SU-DHL-6 (cell line): ENCODE measurements around the gene ITGB7.
A peak's percentile ranks its signal among the peaks of the same experiment; 100 is the strongest.
"Not testable (repeated sequence)": the region's sequence is repeated elsewhere in the genome, so short reads cannot be mapped to it uniquely, and the experiment has no call there.

Experiments used
- H2AFZ ChIP-seq: fragments of 200-600 bp; sonication (generic); 2 replicates; pipeline ENCODE4 v1.6.1; 2014; ENCODE audit warnings: low read depth, mild to moderate bottlenecking, moderate library complexity, mixed read lengths, antibody characterized with exemption, low read length; ENCODE audit not compliant: severe bottlenecking
- H3F3A ChIP-seq: fragments of 200-600 bp; shearing (Covaris generic); 2 replicates; pipeline ENCODE4 v1.6.0; 2016; ENCODE audit warnings: antibody characterized with exemption, mild to moderate bottlenecking; ENCODE audit not compliant: insufficient read depth
- H3K27ac ChIP-seq: fragments of 200-600 bp; sonication (generic); 2 replicates; pipeline ENCODE4 v1.5.1; 2016; ENCODE audit warnings: low read depth, mild to moderate bottlenecking, low read length, moderate library complexity, mixed read lengths
- H3K27me3 ChIP-seq: fragments of 200-600 bp; sonication (generic), shearing (Covaris generic); 2 replicates; pipeline ENCODE4 v1.6.0; 2014; ENCODE audit warnings: mild to moderate bottlenecking, low read length
- H3K36me3 ChIP-seq: fragments of 200-600 bp; sonication (generic); 2 replicates; pipeline ENCODE4 v1.6.1; 2014; ENCODE audit warnings: mild to moderate bottlenecking, low read length, mixed read lengths
- H3K4me2 ChIP-seq: fragments of 300-600, 200-600 bp; shearing (Covaris generic), sonication (generic); 2 replicates; pipeline ENCODE4 v1.6.0; 2014; ENCODE audit warnings: low read length, low read depth, mild to moderate bottlenecking; ENCODE audit not compliant: poor library complexity, severe bottlenecking
- H3K4me3 ChIP-seq: fragments of 200-600 bp; sonication (generic); 2 replicates; pipeline ENCODE4 v1.5.1; 2014; ENCODE audit warnings: antibody characterized with exemption, low read length, mild to moderate bottlenecking, mixed read lengths; ENCODE audit not compliant: insufficient read depth, poor library complexity, severe bottlenecking
- H3K79me2 ChIP-seq: fragments of 200-600 bp; sonication (generic); 2 replicates; pipeline ENCODE4 v1.6.1; 2014; ENCODE audit warnings: mild to moderate bottlenecking, low read length, moderate library complexity; ENCODE audit not compliant: insufficient read depth
- H3K9ac ChIP-seq: fragments of 200-600 bp; sonication (generic); 2 replicates; pipeline ENCODE4 v1.7.0; 2014; ENCODE audit warnings: mild to moderate bottlenecking, low read length
- H3K9me2 ChIP-seq: fragments of 200-600 bp; sonication (generic); replicated peaks from 2 replicates; pipeline ENCODE4 v1.6.1; 2014; ENCODE audit warnings: low read length; ENCODE audit not compliant: insufficient read depth
- H3K9me3 ChIP-seq: fragments of 200-600 bp; sonication (generic); 2 replicates; pipeline ENCODE4 v1.6.1; 2014; ENCODE audit warnings: low read length, mixed read lengths; ENCODE audit not compliant: insufficient read depth
- H4K20me1 ChIP-seq: fragments of 200-600 bp; sonication (generic); 2 replicates; pipeline ENCODE4 v1.6.1; 2014; ENCODE audit warnings: low read depth, mild to moderate bottlenecking, antibody characterized with exemption, low read length, moderate library complexity, mixed read lengths
- CTCF ChIP-seq: fragments of 200-600 bp; sonication (generic); IDR thresholded peaks from one replicate; pipeline ENCODE4 v1.5.1; 2017; ENCODE audit warnings: antibody characterized with exemption, mild to moderate bottlenecking, low read length, moderate library complexity; ENCODE audit not compliant: insufficient read depth, poor library complexity, severe bottlenecking
- EZH2phosphoT487 ChIP-seq: fragments of 200-600 bp; sonication (generic), shearing (Covaris generic); conservative IDR thresholded peaks from 2 replicates; pipeline ENCODE4 v1.6.1; 2018; ENCODE audit warnings: mild to moderate bottlenecking, antibody characterized with exemption, low read length, moderate library complexity, mixed read lengths

ITGB7 gene

GRCh38 chr12:53180931-53181645, 26.0 kb downstream of the ITGB7 start:
- Histone ChIP-seq H3K79me2 (peaks cover 18% of the 10 kb centered on the region), H3F3A (peaks cover 12% of the 10 kb centered on the region; the same call in 1 of the 2 replicates), H3K27me3 (no peaks in the 10 kb centered on the region), H3K9me2 (no peaks in the 10 kb centered on the region), H2AFZ (peak overlapping the region; percentile 47), H3K9me3 (no peaks in the 10 kb centered on the region), H4K20me1 (no peaks in the 10 kb centered on the region), H3K9ac (peak overlapping the region; percentile 91), H3K27ac (peak overlapping the region; percentile 76), H3K4me2 (peak overlapping the region; percentile 93), H3K36me3 (peaks cover 15% of the 10 kb centered on the region; the same call in 1 of the 2 replicates), H3K4me3 (peak overlapping the region; percentile 79)
- no peak for TF ChIP-seq CTCF
- no peak for TF ChIP-seq EZH2phosphoT487

DNA sequence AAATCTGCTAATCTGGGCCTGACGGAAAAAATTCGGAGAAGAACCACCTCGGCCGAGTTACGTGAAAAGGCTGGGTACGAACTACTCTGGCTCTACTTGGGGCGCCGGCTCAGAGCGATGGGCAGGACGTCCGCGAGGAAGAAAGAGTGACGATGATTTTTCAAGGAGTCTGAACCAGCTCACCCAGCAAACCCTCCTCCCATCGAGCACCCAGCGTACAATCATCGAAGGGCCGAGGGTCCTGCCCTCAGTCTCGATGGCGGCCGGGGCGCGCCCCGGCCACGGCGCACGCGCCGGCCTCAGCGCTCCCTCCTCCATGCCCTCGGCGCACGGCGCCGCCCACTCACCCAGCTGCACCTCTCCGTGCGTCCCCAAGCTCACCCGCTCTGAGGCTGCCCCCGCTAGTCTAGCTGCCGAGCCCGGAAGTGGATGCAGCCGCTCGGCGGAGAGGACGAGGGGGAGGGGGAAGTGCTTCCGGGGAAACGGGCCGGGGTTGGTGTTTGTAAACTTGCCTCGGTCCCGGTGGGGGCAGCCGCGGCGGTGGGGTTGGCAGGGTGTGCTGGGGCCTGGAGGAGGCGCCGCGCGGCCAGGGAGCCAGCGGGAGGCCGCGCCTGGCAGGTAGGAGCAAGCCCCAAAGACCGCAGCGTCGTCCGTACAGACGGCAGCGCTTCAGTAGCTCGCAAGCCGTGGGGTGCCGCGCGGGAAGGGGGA, 26.7 kb downstream of the ITGB7 start, which contains the start of the genes CSAD and ZNF740:
TSS of gene CSAD (minus strand) at position 706 of the 711 bp plus-strand sequence. CDS start 7,455 bp downstream, outside the sequence.
TSS of gene ZNF740 (plus strand) at position 503 of the 711 bp plus-strand sequence. CDS start 1,262 bp downstream, outside the sequence.
- no peaks in the 10 kb centered on the region for H3K27me3 ChIP-seq
- peak within 1 kb of the TSS; percentile 79 for H3K4me3 ChIP-seq
- no peaks in the 10 kb centered on the region for H3K9me2 ChIP-seq
- peaks cover 18% of the 10 kb centered on the region for H3K79me2 ChIP-seq
- peak within 1 kb of the TSS; percentile 95 for H2AFZ ChIP-seq
- H3K27ac ChIP-seq, result peak within 1 kb of the TSS; percentile 76
- peak within 1 kb of the TSS; percentile 91 for H3K9ac ChIP-seq
- no peaks in the 10 kb centered on the region for H4K20me1 ChIP-seq
- no peaks in the 10 kb centered on the region for H3K9me3 ChIP-seq
- TF ChIP-seq CTCF, result no peak
- no peak for TF ChIP-seq EZH2phosphoT487
- peaks cover 12% of the 10 kb centered on the region; the same call in 1 of the 2 replicates for H3F3A ChIP-seq
- peak within 1 kb of the TSS; percentile 93 for H3K4me2 ChIP-seq
- peaks cover 12% of the 10 kb centered on the region; the same call in 1 of the 2 replicates for H3K36me3 ChIP-seq

- Histone ChIP-seq H3K9me2 (no peaks in the 10 kb centered on the region), H3F3A (peaks cover 12% of the 10 kb centered on the region; the same call in 1 of the 2 replicates), H3K27me3 (no peaks in the 10 kb centered on the region), H3K9me3 (no peaks in the 10 kb centered on the region), H3K4me2 (peak overlapping the region; percentile 90), H3K4me3 (peak overlapping the region; percentile 64), H3K79me2 (peaks cover 18% of the 10 kb centered on the region), H4K20me1 (no peaks in the 10 kb centered on the region), H2AFZ (peak overlapping the region; percentile 95), H3K27ac (peak overlapping the region; percentile 76), H3K36me3 (peaks cover 12% of the 10 kb centered on the region; the same call in 1 of the 2 replicates), H3K9ac (peak overlapping the region; percentile 91)
- TF ChIP-seq EZH2phosphoT487 (no peak), CTCF (no peak)
Measured at GRCh38 chr12:53179687-53180219, 27.3 kb downstream of the ITGB7 start.

- H3K36me3 ChIP-seq, result peaks cover 12% of the 10 kb centered on the region; the same call in 1 of the 2 replicates
- peaks cover 12% of the 10 kb centered on the region; the same call in 1 of the 2 replicates for H3F3A ChIP-seq
- H3K9me2 ChIP-seq, H3K27ac ChIP-seq, H3K9ac ChIP-seq, H2AFZ ChIP-seq, H3K4me3 ChIP-seq, H3K27me3 ChIP-seq, H4K20me1 ChIP-seq, H3K9me3 ChIP-seq, H3K4me2 ChIP-seq: not testable (repeated sequence)
- H3K79me2 ChIP-seq, result peaks cover 18% of the 10 kb centered on the region
Measured at GRCh38 chr12:53178803-53179202, 28.2 kb downstream of the ITGB7 start.

DNA sequence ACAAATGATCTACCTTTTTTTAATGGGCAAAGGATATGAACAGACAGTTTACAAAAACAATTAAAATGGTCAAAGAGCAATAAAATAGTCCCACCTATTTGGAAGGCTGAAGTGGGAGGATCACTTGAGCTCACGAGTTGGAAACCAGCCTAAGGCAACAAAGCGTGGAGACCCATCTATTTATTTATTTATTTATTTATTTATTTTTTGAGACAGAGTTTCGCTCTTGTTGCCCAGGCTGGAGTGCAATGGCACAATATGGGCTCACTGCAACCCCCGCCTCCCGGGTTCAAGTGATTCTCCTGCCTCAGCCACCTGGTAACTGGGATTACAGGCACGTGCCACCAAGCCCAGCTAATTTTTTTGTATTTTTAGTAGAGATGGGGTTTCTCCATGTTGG, 29.6 kb downstream of the ITGB7 start:
- not testable (repeated sequence) for H3K27ac ChIP-seq, H3F3A ChIP-seq, H3K27me3 ChIP-seq

More for the DNA sequence above, 29.6 kb downstream of the ITGB7 start:
- not testable (repeated sequence) for H4K20me1 ChIP-seq, H3K4me3 ChIP-seq, H3K4me2 ChIP-seq, H2AFZ ChIP-seq, H3K9me2 ChIP-seq, H3K9ac ChIP-seq, H3K9me3 ChIP-seq, H3K36me3 ChIP-seq
- H3K79me2 ChIP-seq, result peaks cover 14% of the 10 kb centered on the region
